ENCODE data around the gene OR11A1. TPM values are rescaled to one million over a fixed set of nuclear protein-coding genes. Genes with fewer than 3 reads are reported as not detected.

OR11A1 gene
- polyA plus RNA-seq, 1 donor (not counting 4 experiments of a cell fraction or from before 2014, with no cell fraction given): not detected

GRCh38 chr6:29493261-29493660 is 36.4 kb upstream of the OR11A1 start:
- no peaks in the 10 kb centered on the region for H3K4me1 ChIP-seq (ENCODE audit: control insufficient read depth, extremely low read depth, insufficient read depth, low read length)
- no peak for TF ChIP-seq EZH2 (IDR thresholded peaks at IDR 0.05; ENCODE audit: low read length)
- TF ChIP-seq, protein P1, sequence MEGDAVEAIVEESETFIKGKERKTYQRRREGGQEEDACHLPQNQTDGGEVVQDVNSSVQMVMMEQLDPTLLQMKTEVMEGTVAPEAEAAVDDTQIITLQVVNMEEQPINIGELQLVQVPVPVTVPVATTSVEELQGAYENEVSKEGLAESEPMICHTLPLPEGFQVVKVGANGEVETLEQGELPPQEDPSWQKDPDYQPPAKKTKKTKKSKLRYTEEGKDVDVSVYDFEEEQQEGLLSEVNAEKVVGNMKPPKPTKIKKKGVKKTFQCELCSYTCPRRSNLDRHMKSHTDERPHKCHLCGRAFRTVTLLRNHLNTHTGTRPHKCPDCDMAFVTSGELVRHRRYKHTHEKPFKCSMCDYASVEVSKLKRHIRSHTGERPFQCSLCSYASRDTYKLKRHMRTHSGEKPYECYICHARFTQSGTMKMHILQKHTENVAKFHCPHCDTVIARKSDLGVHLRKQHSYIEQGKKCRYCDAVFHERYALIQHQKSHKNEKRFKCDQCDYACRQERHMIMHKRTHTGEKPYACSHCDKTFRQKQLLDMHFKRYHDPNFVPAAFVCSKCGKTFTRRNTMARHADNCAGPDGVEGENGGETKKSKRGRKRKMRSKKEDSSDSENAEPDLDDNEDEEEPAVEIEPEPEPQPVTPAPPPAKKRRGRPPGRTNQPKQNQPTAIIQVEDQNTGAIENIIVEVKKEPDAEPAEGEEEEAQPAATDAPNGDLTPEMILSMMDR (optimal IDR thresholded peaks at IDR 0.05 in 1 of 3, IDR thresholded peaks at IDR 0.05 in 1 of 3, conservative IDR thresholded peaks at IDR 0.05 in 1 of 3; ENCODE audit: extremely low read depth in 1 of 3, insufficient read depth in 2 of 3, low read length in 3 of 3): no peak
- H3K27ac ChIP-seq (ENCODE audit: control insufficient read depth, insufficient read depth, low read length): no peak overlapping the region
- H3K9me3 ChIP-seq (ENCODE audit: control insufficient read depth, low read depth, low read length): no peaks in the 10 kb centered on the region
- H3K4me2 ChIP-seq (ENCODE audit: control insufficient read depth, extremely low read depth, insufficient read depth, low read depth, low read length): no peak overlapping the region
- H3K79me2 ChIP-seq (ENCODE audit: control insufficient read depth, insufficient read depth, low read length): no peaks in the 10 kb centered on the region
- H3K9ac ChIP-seq (ENCODE audit: control insufficient read depth, extremely low read depth, insufficient read depth, low read length): no peak overlapping the region
- no peaks in the 10 kb centered on the region for H4K20me1 ChIP-seq (ENCODE audit: control insufficient read depth, extremely low read depth, insufficient read depth, low read length)
- no peaks in the 10 kb centered on the region for H3K9me1 ChIP-seq (ENCODE audit: control insufficient read depth, extremely low read depth, insufficient read depth, low read length)
- no peaks in the 10 kb centered on the region for H3K36me3 ChIP-seq (ENCODE audit: control insufficient read depth in 2 of 2, extremely low read depth in 1 of 2, insufficient read depth in 2 of 2, low read length in 2 of 2)
- no peak overlapping the region for H3K4me3 ChIP-seq (ENCODE audit: control insufficient read depth in 2 of 3, extremely low read depth in 1 of 3, insufficient read depth in 2 of 3, low read depth in 1 of 3, low read length in 3 of 3)
- FAIRE-seq (no peak), DNase-seq (ENCODE audit: low read depth, low spot score) (no peak)
- H3K27me3 ChIP-seq (ENCODE audit: control insufficient read depth, extremely low read depth, insufficient read depth, low read length): no peaks in the 10 kb centered on the region
- dilution Hi-C loops (cut with MboI; ENCODE audit: extremely low pct_ligation_motif_present, low sequenced_read_pairs): no loop called here
- H2AFZ ChIP-seq (ENCODE audit: control insufficient read depth, low read length): no peak overlapping the region

- Histone ChIP-seq H3K9me1 (ENCODE audit: control insufficient read depth, extremely low read depth, insufficient read depth, low read length) (no peaks in the 10 kb centered on the region), H3K79me2 (ENCODE audit: control insufficient read depth, insufficient read depth, low read length) (no peaks in the 10 kb centered on the region), H3K9me3 (ENCODE audit: control insufficient read depth, low read depth, low read length) (no peaks in the 10 kb centered on the region), H3K9ac (ENCODE audit: control insufficient read depth, extremely low read depth, insufficient read depth, low read length) (no peak overlapping the region), H3K27me3 (ENCODE audit: control insufficient read depth, extremely low read depth, insufficient read depth, low read length) (no peaks in the 10 kb centered on the region), H3K4me3 (ENCODE audit: control insufficient read depth in 2 of 3, extremely low read depth in 1 of 3, insufficient read depth in 2 of 3, low read depth in 1 of 3, low read length in 3 of 3) (no peak overlapping the region), H3K4me2 (ENCODE audit: control insufficient read depth, extremely low read depth, insufficient read depth, low read depth, low read length) (no peak overlapping the region), H3K36me3 (ENCODE audit: control insufficient read depth in 2 of 2, extremely low read depth in 1 of 2, insufficient read depth in 2 of 2, low read length in 2 of 2) (no peaks in the 10 kb centered on the region), H3K4me1 (ENCODE audit: control insufficient read depth, extremely low read depth, insufficient read depth, low read length) (no peaks in the 10 kb centered on the region), H2AFZ (ENCODE audit: control insufficient read depth, low read length) (no peak overlapping the region), H4K20me1 (ENCODE audit: control insufficient read depth, extremely low read depth, insufficient read depth, low read length) (no peaks in the 10 kb centered on the region), H3K27ac (ENCODE audit: control insufficient read depth, insufficient read depth, low read length) (no peak overlapping the region)
- no peak for TF ChIP-seq EZH2 (IDR thresholded peaks at IDR 0.05; ENCODE audit: low read length)
- TF ChIP-seq, protein P1 (optimal IDR thresholded peaks at IDR 0.05 in 1 of 3, IDR thresholded peaks at IDR 0.05 in 1 of 3, conservative IDR thresholded peaks at IDR 0.05 in 1 of 3; ENCODE audit: extremely low read depth in 1 of 3, insufficient read depth in 2 of 3, low read length in 3 of 3): no peak
- FAIRE-seq: no peak
- no peak for DNase-seq (ENCODE audit: low read depth, low spot score)
- dilution Hi-C loops (cut with MboI; ENCODE audit: extremely low pct_ligation_motif_present, low sequenced_read_pairs): no loop called here
Observed at GRCh38 chr6:29491574-29491973, 34.7 kb upstream of the OR11A1 start.

Data from keratinocyte (primary cell).